IPS DF 4.7 (cell line): ENCODE measurements around the gene NACA2.
"Not testable (repeated sequence)": the region's sequence is repeated elsewhere in the genome, so short reads cannot be mapped to it uniquely, and the experiment has no call there.

ENCODE experiments used
- DNase-seq: peaks from one replicate; pipeline ENCODE4 v3.0.0-alpha.2; 2013; ENCODE audit warnings: low spot score; ENCODE audit errors: extremely low read depth

Gene NACA2

DNA sequence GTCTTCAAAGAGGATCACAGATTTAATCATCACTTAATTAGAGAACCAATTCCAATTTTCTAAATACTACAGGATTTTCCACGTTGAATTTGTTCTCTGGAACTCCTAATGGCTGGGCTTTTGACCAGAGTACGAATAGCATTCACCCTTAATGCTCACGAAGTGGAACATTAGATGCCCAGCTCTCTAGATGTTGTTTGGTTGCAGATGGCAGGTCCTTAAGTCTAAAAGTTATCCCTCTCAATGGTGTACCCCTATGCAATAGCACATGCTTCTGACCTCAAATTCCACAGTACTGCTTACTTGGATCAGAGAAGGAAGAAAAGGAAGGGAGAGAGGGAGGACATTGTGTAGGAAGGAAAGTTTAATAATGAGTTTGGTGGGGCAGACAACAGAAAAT lies 8.6 kb upstream of the NACA2 start:
- DNase-seq, result no peak

DNA sequence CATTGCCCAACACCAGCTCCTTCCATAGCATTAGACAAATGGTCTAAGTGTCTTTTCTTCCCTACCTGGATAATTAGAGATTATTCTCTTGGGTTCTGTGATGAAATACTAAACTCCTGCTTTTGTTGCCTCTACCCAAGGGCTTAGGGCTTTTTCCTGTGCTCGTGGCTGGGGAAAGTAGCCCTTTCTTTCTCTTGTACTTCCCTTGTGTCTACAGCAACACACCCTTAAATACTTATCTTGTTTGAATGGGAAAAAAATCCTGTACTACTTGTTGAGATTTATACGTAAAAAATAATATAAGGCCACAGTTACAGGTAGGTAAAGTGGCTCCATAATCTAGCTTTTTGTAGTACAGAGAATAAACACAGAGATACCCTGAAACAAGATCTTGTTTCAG lies 7.0 kb upstream of the NACA2 start:
- DNase-seq, result no peak

DNA sequence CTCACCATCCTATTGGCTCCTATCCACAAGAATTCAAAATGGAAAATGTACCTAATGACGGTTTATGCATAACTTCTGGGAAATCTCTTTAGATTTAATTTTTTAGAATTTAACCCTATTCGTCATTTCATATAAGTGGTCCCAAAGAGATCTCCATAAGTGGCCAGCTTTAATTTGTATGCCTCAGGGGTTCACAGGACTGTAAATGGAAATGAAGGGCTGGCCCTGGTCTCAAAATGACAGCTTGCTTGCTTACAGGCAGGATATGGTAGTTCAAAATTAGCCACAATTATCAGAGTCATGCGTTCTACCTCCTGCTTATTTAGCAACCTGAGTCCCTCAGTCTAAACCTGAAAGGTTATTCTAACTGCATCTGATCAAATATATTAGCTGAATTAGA lies 6.6 kb upstream of the NACA2 start:
- no peak for DNase-seq

- no peak for DNase-seq
Measured at GRCh38 chr17:61595418-61596186, 4.6 kb upstream of the NACA2 start.

DNA sequence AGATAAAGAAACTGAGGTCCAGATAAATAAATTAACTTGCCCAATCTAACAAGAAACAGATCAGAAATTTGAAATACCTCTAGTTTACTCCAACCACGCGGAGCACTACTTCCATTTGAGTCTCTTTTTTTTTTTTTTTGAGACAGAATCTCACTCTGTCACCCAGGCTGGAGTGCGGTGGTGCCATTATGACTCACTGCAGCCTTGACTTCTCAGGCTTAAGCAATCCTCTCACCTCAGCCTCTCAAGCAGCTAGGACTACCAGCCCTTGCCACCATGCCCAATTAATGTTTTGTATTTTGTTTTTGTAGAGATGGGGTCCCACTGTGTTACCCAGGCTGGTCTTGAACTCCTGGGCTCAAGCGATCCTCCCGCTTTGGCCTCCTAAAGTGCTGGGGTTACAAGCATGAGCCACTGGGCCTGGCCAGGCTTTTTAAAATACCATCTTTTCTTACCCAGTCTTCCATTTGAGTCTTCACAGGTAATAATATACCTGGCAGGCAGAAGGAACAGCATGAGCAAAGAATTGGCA lies 3.3 kb upstream of the NACA2 start:
- no peak for DNase-seq

- DNase-seq, result no peak
Measured at GRCh38 chr17:61593426-61593825, 2.4 kb upstream of the NACA2 start.

GRCh38 chr17:61591930-61592329 lies 911 bp upstream of the NACA2 start:
- DNase-seq, result no peak

DNA sequence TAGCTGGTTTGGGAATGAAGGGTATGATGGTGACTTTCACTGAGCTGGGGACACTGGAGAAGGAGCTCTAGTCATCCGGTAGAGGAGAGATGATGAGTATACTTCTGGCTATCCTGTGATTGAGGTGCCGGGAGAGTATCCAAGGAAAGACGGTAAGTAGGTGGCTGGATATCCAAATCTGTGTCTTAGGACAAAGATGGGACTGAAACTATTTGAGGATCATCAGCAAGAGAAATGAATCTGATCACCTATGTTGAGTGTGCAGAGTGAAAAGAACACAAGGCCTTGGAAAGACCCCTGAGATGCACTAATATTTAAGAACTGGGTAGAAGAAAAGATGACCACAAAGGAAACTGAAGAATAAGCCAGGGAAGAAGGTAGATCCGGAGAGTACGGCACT lies 1.0 kb downstream of the NACA2 start:
- DNase-seq, result no peak

DNA sequence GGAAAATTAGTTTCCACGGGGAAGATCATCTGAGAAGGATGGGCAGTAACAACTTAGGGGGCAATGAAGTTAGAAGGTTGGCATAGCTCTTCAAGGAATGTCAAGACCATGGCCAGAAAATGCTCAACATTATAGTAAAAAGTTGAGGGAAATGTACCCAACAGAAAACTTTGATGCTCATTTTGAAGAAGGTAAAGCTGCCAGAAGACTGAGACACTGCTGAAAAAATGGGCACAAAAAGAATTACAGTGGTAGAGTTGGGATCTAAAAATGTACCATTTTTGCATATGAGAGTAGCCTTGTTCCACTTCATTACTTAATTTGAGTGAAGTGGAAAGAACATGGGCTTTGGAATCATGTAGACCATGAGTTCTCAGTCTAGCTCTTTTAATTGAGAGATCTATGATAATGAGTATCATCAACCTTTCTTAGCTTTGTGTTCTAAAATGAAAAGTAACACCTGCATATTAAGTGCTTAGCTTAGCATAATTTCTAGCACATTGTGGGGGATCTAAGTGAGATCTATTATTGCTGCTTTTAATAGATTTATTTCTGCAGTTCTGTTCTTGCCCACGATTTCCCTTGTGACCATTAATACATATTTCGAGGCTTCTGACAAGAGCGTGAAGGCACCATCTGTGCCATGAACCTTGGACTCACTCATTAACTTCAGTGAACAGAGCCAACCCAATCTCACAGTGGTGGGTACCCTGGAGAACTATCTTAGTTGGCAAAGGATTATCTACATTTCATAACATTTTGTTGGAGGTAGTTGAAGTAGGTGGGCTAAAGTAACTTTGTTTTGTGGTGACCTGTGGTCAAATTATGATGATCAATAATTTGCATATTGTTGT lies 3.0 kb downstream of the NACA2 start:
- DNase-seq, result no peak

GRCh38 chr17:61587242-61587641 lies 3.8 kb downstream of the NACA2 start:
- no peak for DNase-seq

DNA sequence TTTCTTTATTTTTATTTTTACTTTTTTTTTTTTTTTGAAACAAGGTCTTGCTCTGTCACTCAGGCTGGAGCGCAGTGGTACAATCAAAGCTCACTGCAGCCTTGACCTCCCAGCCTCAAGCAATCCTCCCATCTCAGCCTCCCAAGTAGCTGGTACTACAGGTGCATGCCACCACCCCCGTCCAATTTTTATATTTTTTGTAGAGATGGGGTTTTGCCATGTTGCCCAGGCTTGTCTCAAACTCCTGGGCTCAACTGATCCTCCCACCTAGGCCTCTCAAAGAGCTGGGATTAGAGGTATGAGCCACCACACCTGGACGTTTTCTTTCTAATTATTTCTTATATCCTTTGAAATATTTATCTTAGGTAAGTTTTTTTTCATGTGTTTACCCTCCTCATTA lies 4.4 kb downstream of the NACA2 start:
- not testable (repeated sequence) for DNase-seq

DNA sequence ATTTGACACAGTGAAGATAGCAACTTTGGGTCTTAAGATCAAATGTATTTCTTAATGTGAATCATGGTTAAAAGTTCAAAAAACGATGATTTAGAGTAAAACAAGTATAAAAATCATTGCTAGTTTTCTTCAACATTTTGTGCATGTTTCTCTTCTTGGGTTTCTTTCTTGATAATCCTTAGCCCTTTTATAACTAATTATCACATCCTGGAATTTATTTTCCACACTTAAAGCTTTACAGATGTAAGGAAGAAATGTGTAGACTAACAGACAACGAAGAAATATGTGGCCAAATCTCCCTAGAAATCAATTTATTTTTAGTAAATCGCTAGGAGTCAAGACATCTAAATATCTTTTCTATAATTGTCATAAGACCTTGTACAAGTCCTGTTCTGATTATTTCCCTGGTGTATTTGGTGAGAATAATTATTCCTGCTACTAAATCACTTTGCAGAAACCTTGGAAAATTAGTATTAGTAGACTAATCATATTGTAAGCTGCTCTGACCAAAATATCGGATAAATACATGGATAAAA lies 4.9 kb downstream of the NACA2 start:
- DNase-seq, result no peak

DNA sequence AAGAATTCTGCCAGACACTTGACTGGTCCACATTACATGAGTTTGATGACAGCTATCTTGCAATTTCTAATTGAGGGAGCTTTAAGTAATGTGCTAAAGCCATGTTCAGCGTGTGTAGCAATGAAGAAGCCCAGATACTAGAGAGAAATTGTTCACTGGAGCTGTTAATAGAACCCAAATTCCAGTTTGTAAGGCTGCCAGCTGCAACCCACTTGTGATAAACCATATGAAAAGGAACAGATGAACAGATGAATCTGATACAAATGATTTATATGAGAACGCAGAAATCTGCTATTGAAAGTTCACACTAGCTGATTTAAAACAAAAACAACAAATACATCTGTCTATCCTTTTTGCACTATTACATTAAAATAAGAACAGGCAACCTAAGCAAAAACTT lies 6.2 kb downstream of the NACA2 start:
- no peak for DNase-seq

DNA sequence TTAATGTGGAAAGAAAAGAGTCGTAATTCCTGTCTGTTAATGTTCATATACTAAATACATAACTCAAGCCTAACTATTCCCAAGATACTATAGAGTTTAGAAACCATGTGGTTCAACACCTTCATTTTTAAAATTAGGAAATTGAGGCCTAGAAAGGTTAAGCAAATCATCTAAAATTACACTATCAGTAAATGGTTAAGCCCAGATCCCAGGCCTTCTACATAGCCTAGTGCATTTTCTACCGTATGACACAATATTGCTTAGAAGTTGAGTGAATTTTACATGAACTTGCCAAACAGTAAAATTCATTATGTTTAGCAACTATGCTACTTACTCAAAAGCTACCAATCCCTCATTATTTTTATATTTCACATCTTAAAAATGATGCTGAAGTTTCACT lies 6.8 kb downstream of the NACA2 start:
- no peak for DNase-seq

DNA sequence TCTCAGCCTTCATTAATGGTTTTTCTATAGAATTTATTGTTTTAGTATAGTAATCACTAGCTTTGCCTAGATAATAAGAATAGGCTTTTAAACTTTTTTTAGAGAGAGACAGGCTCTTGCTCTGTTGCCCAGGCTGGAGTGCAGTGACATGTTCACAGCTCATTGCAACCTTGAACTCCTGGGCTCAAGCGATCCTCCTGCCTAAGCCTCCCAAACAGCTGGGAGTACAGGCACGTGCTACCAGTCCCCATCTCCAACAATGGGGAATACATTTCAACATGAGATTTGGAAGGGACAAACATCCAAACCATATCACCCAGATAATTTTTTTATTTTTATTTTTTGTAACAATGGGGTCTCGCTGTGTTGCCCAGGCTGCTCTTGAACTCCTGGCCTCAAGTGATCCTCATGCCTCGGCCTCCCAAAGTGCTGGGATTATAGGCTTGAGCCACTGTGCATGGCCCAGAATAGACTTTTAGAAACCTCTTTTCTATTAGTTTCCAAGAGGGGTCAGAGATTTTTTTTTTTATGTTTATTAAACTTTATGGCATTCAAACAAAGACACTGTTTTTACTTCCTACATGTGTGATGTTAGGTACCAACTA lies 7.3 kb downstream of the NACA2 start:
- DNase-seq, result no peak

DNA sequence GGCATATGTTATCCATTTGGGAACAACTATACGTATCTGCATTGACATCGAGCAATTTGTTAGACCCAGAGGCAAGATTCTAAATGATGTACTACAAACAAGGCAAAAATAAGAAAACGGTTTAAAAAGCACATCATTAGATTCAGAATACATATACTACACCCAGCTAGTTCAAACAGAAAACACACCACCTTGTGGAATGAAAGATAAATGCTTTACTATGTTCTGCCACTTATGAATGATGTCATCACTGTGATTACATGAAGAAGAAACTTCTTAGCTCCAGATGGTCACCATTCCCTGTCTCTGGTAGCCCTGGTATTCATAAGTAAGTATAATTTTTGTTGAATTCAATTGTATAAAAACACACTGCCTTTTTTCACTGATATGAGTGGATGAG lies 7.8 kb downstream of the NACA2 start:
- no peak for DNase-seq

DNA sequence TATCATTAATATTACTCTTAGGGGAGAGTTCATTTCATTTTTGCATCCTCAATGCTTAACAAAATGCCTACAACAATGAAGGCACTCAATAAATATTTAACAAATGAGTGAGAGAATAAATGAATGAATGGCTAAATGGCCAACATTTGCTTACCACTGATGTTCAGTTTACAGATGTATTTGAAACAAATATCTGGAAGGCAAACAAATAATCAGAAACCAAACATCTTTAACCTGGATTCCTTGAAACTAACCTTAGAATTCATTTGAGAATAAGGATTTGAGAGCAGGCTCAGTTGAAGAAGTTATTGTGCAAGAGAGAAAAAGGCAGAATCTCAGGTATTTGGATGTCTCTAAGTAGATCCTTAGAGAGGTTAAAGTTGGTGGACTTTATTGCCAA lies 8.4 kb downstream of the NACA2 start:
- no peak for DNase-seq

- DNase-seq, result no peak
Measured at GRCh38 chr17:61581611-61582349, 9.2 kb downstream of the NACA2 start.

DNA sequence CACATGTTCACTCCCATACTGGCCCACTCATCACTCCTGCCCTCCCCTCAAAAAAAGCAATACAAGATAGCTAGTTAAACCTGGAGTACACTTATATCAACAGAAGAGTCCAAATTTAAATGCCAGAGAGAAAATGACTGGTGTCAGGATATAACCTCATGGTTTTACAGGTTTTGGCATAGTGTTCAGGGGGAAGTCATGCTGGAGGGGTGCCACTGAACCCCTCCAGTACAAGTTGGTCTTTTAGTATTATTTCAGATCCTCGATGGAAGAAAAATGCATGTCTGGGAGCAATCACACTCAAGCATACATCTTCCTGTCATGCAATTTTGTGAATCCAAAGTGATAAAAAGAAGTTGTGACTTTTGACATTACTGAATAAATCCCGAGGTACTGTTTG lies 10.5 kb downstream of the NACA2 start:
- no peak for DNase-seq

DNA sequence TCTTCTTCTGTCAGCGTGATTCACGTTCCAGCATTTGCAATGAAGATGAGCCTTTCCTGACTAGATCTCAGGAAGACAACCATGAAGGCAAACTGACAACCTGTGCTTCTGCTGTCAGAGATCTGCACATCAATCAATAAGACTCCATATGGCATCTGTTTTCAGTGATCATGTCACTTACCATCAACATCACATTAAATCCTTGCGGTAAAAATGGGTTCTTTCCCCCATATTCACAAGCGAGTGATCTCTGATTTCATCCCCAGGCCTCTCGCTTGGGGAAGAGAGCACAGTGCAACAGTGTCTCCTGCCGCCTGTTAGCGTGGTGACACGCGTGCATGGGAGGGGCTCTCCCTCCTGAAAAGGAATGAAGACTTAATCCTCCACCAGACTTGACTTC lies 11.1 kb downstream of the NACA2 start:
- DNase-seq, result no peak

DNA sequence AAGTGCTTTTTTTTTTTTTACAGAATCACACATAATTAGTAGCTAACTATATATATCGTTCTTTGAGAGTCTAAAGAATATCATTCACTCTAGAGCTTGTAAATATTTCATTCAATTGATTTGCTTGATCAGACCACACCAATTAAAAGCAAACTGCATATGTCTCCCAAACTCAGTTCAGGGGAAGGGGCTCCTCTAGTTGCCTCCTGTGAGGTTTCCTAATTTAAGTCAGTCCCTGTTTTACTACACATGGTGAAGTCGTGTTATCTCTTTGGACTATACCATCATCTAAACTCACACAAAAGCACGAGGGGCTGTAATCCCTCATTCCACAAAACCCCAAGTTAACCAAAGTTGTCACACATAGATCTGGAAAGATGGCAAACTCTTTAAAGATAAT lies 11.7 kb downstream of the NACA2 start:
- DNase-seq, result no peak
